Medulla oblongata (tissue), 1 donor: ENCODE measurements around the gene SLX9.
"Not testable (repeated sequence)": the region's sequence is repeated elsewhere in the genome, so short reads cannot be mapped to it uniquely, and the experiment has no call there.

Experiments
- DNase-seq: peaks from one replicate; pipeline ENCODE4 v3.0.0-alpha.2; 2015; ENCODE audit errors: extremely low spot score

The SLX9 gene

DNA sequence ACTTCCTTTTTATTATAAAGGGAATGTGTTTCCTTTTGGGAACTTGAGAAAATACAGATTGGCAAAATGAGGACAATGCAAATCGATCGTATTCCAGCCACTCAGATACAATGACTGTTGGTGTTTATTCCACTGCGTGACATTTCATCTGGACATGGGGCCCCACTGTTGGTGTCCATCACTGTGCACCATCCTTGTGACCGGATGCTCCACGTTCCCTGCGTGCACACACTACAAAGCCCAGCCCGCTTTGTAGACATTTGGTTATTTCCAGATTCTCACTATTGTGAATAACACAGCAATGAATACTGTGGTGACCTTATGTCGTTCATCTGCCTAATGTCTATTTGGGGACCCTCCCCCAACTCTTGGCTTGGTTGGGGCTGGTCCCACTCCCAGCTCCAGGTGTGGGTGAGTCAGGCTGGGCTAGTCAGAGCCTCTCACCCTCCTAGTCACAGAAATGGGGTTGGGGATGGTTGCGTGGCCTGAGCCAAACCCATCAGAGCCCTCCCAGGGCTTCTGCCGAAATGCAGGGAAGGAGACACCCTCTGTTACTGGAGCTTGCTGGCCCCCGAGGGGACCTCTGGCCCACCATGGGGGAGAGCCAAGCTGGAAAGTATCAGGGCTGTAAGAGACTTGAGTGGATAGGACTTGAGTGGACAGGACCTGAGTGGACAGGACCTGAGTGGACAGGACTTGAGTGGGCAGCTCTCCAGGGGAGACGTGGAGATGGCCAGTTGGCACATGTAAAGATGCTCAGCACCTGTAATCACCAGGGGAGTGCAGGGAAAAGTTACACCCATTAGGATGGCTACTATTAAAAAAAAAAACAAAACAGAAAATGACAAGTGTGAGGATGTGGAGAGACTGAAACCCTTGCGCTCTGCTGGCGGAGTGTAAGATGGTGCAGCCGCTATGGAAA lies 77.5 kb downstream of the SLX9 start:
- DNase-seq = no peak

DNA sequence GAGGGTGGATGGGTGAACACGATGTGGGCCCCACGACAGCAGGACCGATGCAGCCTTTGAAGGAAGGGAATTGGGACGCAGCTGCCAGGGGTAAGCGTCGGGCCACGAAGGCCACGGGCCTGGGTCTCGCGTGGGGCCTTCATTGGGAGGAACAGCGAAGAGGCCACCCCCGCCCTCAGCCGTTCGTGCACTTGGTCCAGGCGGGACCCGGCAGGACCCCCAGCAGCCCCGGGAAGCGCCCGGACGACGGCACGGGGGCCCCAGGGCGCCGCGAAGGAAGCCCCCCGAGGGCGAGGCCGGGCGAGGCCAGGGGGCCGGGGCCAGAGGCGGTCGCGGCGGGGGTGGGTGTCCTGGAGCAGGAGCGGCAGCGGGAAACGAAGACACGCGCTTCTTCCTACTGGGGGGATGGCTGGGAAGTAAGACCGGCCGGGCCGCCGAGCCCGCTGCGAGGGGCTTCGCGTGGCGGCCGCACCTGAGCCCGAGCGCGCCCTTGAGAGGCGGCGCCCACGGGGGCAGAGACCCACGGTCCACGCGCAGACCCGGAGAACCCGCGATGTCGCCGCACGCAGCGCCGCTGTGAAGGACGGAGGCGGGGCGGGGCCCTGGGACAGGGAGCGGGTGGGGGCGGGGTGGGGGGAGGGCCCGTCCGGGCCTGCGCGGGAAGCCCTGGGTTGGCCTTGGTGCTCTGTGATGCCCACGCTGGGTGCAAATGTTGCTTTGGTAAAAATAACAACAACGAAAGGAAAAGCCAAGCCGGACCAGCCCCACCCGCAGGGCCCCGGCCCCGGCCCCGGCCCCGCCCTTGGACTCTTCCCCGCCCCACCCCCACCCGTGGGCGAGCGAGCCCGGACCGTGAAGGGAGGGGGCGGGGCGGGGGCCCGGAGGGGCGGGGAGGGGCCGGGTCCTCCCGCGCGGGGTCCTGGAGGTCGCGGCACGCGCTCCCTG lies 78.6 kb downstream of the SLX9 start:
- DNase-seq = no peak

- DNase-seq = no peak
Measured at GRCh38 chr21:45019076-45019886, 79.5 kb downstream of the SLX9 start.

DNA sequence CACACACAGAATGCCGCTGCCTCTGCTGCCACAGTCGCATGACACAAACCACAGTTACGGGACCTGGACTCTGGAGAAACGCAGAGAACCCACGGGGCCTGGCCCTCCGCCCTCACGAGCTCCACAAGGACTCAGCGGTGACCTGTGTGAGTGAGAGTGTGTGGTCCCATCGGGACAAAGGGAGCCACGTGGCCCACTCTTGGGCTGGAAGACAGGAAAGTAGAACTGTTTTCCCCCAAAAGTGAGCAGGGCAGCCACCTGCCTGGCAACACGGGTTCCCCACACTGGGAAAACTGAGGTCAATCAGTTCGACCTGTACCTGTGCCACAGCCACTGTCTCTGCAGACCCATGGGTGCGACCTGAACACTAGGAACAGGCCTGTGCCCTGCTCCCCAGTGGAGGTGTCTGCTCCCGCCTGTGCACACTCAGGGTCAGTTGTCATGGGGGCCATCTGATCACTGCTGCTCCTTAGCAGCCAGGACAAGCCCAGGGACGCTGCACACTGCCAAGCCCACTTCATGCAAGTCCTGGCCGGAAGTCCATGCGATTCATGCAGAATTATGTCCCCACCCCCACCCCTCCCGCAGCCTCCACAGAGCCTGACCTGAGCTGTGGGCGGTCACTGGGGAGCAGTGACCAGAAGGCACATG lies 80.2 kb downstream of the SLX9 start:
- DNase-seq = no peak

GRCh38 chr21:45020629-45021427 lies 81.0 kb downstream of the SLX9 start:
- no peak for DNase-seq

- no peak for DNase-seq
Measured at GRCh38 chr21:45021428-45022347, 81.9 kb downstream of the SLX9 start.

DNA sequence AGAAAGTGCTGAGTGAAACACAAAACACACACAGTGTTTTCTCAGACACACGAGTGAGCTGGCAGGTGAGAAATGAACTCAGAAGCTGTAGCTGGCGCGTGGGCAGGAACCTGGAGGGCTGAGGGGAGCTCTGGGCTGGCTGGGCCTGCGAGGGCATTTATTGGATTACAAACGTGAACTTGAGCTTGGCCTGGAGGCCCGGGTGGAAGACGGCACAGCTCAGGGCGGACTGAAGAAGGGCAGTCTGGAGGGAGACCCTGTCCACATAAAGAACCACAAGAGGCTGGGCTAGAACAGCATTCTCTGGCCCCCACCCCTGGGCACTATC lies 82.5 kb downstream of the SLX9 start:
- DNase-seq = no peak

DNA sequence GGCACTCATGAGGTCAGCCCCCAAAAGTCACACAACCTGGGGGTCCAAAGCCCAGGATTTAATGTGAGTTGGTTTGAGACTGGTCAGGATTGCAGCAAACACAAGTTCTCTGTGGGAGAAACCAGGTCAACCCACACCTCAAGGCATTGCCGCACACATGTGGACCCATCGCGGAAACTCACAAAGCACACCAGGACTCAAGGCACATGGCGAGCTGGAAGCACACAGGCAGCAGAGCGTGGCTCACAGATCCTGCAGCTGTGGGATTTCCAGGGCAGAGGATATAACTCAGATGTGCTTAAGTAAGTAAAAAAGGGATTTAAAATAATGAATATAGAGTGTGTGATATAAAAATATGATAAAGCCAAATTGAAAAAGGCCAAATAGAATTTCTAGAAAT lies 82.9 kb downstream of the SLX9 start:
- DNase-seq = no peak

GRCh38 chr21:45024516-45024915 lies 84.7 kb downstream of the SLX9 start:
- DNase-seq = not testable (repeated sequence)

DNA sequence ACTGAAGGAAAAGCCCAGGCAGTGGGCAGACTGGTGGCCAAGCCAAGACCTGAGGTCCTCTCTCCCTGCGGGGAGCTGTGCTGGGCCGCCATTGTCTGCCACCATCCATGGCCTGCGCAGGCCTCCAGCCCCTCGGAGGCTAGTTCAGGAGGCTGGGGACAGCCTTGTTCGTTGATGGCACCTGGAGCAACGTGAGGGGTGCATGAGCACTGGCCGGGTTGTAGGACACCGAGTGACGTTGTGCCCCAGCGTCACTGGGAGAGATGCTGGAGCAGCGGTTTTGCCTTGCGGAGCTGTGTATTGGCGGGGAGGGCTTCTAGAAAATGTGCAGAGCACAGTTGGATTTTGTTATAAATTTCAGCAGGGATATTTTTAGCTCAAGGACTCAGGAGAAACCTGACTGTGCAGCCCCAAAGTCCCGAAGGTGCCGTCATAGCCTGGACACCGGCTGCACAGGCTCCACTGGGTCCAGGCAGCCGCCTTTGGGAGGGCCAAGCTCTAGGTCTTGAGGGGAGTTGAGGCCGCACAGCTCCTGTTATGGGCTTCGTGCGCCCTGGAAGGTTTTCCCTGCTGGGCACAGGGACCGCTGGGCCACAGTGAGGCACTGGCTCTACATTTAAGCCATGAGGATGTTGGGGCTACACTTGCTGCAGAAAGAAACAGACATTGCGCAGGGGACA lies 86.4 kb downstream of the SLX9 start:
- no peak for DNase-seq
